Stimulated activated CD8-positive, alpha-beta memory T cell treated with anti-CD3 and anti-CD28 coated beads, Interleukin-15, amount 100 ng/mL, for 48 hours (primary cell): Measurements from ENCODE around the gene ZNF556.

Source experiments
- DNase-seq, 2 donors: peaks; one replicate each; pipeline ENCODE4 v3.0.0-alpha.2; 2020; ENCODE audit warnings: low read depth in 2 of 2

The ZNF556 gene

DNA sequence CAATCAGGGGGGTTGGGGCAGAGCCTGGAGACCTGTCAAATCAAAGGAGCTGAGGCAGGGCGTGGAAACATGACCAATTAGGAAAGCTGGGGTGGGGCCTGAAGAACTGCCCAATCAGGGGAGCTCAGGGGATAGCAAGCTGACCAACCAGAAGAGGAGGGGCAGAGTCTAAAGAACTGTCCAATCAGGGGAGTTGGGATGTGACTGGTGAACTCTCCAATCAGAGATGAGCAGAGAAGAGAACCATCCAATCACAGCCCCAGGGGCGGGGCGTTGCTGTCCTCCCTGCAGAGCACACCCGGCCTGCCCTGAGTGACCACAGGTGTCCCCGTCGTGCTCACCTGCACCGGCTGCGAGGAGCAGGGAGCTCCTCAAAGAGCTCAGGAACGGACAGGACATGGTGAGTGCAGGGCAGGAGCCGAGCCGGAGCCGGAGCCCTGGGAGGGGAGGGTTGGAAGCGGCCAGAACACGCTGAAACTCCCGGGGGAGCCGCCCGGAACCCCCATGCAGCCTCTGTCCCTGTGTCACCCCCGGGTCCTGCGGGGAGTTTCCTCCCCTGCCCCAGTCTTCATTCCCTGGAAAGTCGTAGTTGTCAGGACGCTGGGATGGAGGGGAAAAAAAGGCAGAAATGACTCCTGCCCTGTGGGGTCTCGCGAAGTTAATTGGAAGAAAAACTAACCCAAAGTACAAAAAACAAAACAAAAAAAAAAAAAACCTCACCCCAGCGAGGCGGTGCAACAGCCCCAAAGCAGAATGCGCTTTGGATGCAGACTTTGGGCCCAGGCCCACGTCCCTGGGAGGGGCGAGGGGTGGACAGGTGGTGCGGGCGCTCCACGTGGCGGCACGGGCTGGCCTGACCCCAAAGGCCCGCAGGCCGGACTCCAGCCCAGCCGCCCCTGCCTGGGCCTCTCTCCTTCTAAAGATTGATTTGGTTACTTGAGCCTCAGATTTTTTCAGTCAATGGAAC, at the start of gene ZNF556:
Gene ZNF556, plus strand, starts transcription at position 311 of the 967 bp plus-strand sequence. Its CDS starts 87 bp downstream, at position 398.
- no peak for DNase-seq

DNA sequence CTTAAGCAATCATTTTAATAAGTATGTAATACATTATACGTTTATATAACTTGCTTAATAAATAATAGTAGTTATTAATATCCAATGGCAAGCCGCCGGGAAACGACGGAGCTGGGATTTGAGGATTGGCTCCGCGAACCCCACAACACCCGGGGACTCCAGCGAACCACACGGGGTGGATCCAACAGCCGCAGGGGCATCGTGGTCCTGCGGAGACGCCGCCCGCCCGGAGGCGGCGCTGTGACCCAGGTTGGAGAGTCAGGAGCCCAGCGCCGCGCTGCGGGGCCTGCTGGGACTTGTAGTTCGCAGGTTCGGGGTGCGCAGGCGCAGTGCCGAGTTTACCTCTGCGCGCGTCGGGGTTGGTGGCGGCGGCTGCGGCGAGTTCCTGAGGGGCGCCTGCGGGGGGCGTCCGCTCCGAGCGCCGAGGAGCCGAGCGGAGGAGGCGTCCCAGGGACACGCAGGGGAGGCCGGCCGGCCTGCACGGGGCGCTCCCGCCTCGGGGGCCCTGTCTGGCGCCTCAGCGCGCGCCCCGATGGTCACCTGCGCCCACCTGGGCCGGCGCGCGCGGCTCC, 47.5 kb upstream of the ZNF556 start, which contains the start of gene ZNF554:
Gene ZNF554, plus strand, starts transcription at position 329 of the 572 bp plus-strand sequence. Its CDS starts 204 bp downstream, at position 533.
- peak; percentile 95 to 97 for DNase-seq

DNA sequence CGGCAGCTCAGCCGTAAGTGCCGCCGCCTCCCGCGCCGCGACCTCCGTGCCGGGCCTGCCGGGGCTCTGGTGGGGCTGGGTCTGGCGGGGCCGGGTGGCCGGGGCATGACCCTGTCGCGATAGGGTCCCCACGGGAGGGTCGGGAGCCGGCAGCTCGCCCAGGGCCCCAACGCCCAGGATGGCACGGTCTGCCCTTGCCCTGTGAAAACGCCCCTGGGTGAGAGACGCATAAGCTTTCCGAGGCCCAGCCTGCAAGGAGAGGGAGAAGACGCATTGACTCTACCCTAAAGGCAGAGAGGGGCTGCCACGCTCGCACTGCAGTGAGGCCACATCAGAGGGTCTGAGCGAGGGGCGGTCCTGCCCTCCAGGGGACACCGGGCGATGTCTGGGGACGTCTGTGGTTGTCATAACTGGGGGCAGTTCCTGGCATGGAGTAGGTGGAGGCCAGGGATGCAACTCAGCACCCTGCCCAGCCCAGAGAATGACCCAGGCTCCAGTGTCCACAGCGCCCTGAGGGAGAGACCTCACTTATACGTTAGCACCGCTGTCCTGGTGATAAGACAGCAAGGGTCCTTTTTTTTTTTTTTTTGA, 46.9 kb upstream of the ZNF556 start:
- no peak for DNase-seq

DNA sequence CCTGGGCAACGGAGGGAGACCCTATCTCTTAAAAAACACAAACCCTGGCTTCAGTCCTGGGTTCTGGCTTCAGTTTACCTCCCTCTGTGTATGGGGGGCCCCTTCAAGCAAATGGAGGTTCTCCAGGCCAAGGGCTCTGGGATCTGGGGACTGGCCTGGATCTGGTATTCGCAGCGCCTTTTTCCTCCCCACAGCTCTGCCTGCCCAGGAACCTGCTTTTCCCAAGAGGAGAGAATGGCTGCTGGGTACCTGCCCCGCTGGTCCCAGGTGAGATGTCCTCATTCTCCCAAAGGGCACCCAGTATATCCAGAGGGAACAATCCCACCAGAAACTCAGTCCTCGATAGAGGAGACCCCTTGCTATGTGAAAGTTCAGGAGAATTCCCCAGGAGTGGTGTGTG, 44.3 kb upstream of the ZNF556 start:
- DNase-seq, result no peak

DNA sequence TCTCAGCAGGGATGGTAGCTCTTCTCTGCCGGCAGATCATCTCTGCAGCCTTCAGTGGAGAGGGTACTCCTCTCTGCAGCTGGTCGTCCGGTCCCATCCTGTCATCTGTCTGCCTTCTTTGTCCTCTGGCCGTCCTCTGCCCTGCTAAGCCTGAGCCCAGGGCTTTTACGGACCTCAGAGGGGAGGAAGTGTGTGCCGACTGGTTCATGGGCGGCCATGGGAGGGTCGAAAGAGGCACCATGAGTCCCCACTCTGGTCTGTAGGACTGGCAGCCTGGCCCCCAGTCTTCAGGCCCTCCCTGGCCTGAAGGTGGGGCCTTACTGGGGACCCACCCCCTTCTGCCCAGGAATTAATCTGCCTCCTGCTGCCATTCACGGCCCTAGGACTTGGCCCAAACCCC, 43.5 kb upstream of the ZNF556 start:
- no peak for DNase-seq

DNA sequence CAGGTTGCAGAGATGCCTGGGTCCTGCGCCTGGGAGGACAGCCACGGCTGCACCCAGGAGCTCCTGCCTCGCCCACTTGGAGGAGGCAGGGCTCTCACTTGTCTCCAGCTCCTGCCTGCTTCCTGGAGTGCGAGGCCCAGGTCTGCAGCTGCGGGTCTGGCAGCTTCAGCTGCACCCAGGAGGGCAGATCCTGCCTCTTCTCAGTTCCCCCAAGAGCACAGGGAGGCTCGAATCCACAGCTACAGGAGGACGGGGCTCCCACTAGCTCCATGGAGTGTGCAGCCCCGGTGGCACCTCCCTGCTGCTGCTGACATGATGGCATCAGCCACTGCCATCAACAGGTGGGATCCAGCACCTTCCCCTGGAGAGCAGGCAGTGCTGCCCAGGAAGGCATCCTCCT, 43.0 kb upstream of the ZNF556 start:
- DNase-seq, result no peak

DNA sequence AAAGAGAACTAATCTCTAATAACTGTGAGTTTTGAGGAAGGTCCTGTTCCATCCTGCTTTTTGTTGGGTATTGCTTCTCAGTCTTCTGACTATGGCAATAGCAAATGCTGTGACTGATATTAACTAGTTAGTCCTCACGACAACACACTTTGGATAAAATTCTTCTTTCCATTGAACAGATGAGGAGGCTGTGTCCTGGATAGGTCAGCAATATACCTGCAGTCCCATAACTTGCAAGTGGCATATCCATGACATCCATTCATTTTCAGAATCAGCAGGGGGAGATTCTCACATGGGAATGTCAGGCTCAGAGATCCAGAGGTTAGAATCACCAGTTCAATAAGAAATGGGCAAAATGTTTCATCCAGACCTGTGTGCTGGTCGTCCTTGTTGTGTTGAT, 40.1 kb upstream of the ZNF556 start:
- DNase-seq, result no peak

DNA sequence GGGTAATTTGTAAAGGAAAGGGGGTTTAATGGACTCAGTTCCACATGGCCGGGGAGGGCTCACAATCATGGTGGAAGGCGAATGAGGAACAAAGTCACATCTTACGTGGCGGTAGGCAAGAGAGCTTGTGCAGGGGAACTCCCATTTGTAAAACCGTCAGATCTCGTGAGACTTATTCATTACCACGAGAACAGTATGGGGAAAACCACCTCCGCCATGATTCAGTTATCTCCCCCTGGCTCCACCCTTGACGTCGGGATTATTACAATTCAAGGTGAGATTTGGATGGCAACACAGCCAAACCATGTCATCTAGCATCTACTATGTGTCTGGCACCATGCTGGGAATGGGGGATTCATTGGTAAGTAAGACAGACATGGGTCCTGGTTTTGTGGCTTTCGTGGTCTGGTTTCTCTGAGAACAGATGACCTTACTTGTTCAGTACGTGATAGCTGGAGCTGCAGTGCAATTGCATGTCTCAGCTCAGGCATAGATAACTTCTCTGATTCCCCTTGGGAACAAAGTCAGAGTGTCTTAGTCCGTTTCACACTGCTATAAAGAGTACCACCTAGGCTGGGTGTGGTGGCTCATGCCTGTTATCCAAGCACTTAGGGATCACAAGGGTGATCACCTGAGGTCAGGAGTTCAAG, 39.2 kb upstream of the ZNF556 start:
- DNase-seq, result no peak

DNA sequence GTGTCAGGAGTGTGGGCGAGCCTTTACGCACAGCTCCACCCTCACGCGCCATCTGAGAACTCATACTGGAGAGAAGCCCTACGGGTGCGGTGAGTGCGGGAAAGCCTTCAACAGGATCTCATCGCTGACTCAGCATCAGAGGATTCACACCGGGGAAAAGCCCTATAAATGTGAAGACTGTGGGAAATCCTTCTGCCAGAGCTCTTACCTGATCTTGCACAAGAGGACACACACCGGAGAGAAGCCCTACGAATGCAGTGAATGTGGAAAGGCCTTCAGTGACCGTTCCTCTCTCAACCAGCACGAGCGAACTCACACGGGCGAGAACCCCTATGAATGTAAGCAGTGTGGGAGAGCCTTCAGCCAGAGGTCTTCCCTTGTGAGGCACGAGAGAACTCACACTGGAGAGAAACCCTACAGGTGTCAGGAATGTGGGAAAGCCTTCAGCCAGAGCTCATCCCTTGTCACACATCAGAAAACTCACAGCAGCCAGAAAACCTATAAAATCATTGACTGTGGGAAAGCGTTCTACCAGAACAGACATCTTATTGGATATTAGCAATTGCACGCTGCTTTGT, 32.8 kb upstream of the ZNF556 start:
- DNase-seq, result no peak

DNA sequence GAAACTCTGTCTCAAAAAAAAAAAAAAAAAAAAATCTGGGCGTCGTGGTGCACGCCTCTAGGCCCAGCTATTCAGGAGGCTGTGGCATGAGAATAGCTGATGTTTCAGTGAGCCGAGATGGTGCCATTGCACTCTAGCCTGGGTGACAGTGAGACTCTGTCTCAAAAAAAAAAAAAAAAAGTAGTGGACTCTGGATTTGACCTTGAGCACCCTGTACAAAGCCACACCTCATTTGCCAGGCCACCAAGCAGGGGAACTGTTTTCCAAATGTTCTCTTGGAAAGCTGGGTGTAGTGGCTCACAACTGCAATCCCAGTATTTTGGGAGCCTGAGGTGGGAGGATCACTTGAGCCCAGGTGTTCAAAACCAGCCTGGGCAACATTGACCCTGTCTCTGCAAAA, 29.7 kb upstream of the ZNF556 start:
- no peak for DNase-seq

DNA sequence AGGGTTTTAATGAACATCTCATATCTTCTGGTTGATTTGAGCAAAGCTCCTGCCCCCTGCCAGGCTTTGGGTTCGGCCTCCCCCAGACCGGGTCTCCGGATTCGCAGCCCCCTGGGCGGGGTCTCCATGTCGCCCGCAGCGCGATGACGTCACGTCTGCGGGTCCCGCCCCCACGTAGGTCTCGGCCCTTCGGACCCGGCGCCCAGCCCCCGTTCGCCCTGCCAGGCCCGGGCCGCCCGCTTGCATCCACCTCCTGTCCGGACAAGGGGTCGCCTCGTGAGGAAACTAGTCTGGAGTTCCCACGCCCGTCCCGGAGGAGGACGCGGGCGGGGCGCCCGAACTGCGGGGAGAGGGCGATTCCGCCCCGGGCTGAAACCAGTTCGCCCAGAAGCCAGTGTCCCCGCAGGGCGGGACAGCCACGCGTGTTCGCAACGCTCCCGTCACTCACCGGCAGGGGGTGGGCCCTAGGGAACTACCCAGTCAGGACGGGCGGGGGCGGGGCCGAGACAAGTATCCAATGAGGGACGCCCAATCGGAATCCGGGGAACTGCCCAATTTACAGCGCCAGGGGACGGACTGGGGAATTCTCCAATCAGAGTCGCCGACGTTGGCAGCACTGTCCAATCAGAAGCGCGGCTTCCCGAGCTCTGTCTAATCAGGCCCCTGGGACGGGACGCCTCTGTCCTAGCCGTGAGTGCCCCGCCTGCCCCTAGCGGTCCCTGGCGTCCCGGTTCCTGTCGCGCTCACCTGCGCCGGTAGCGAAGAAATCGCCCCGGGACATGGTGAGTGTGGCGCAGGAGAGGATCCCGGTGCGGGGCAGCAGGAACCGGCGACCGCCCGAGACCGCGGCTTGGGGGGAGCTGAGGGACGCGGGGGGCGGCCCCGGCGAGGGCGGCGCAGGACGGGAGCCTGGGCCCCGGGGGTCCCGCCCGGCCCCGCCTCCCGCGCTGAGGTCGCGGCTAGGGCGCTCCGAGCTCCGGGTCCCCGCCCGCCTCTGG, 26.0 kb upstream of the ZNF556 start, which contains the start of gene ZNF555:
Gene ZNF555, plus strand, starts transcription at position 682 of the 998 bp plus-strand sequence. Its CDS starts 98 bp downstream, at position 780.
- peak; percentile 95 for DNase-seq

DNA sequence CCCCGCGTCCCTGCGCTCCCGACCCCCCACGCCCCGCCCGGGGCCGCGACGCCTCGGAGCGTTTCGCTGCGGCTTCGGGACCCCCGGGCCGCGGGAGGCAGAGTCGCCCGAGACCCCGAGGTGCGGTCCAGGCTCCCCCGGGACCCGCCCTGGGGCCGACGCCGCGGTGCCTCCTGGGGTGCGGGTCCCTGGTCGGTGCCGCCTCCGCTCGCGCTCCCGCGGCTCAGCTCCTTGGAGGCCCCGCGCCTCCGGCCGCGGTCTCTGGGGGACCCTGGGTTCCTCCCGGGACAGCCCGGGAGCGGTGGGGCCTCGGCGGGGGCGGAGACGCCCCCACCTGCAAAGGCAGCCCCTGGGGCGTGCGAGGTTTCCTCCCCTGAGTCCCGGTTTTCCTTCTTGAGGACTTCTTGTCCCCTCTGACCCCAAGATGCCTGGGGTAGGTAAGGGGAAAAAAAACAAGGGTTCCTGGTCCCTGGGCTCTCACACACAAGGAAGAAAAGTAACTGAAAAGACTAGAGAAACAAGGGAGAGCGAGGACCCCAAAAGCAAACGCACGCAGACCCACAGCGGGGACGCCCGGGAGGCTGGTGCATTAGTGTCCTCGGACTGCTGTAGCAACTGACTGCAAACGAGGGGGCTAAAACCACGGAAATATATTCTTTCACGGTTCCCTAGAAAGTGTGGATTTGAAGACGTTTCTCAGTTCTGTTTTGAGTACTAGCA, 25.1 kb upstream of the ZNF556 start:
- no peak for DNase-seq

DNA sequence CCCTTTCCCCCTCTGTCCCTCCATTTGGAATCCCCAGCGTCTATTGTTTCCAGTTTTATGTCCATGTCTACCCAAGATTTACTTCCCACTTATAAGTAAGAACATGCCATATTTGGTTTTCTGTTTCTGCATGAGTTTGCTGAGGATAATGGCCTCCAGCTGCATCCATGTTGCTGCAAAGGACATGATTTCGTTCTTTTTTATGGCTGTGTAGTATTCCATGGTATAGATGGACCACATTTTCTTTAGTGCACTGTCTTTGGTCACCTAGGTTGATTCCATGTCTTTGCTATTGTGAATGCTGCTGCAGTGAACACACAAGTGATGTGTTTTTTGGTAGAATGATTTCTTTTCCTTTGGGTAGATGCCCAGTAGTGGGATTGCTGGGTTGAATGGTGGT, 22.0 kb upstream of the ZNF556 start:
- DNase-seq, result no peak

DNA sequence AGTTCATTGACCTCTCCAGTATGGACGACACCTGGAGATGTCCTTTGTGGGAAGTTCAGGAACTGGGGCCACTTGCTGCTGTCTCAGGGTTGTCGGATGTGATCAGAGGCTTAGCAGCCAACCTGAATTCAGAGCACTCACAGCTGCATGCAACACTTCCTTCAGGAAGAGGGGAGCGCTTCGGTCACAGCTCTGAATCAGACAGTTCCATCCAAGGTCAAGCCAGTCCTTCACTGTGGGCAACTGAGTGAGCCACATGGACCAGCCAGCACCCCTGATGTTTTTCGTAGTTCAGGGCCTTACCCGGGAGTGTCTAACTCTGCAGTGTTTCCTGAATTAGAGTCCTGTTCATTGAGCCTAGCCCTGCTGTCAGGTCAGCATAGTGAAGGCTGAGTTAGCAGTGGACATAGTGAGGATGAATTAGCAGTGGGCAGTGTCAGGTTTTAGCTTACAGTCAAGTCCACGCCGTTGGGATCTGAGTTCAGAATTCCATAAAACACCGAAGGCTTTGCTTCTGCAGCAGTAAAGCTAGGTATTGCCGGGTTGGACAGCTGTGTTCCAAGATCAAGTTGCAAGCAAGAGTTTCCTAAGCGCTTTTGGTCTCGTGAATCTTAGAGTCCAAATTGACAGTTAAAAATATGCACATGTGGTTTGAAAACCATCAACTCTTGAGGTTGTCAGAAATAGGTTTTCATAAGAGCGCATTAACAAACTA, 20.8 kb upstream of the ZNF556 start:
- no peak for DNase-seq

DNA sequence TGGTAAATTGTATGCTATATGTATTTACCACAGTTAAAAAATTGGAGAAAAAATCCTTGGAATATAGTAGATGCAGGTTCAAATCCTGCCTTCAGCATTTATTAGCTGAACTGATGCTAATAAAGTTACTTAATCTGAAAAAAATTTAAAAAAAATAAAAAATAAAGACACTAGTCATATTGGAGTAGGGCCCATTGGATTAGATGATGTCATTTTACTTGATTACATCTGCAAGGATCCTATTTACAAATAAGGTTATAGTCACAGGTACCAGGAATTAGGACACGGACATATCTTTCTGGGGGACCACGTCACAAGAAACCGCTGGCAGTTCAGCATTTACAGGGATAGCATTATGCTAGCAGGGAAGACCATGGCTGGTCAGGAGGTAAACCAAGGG, 19.6 kb upstream of the ZNF556 start:
- no peak for DNase-seq

DNA sequence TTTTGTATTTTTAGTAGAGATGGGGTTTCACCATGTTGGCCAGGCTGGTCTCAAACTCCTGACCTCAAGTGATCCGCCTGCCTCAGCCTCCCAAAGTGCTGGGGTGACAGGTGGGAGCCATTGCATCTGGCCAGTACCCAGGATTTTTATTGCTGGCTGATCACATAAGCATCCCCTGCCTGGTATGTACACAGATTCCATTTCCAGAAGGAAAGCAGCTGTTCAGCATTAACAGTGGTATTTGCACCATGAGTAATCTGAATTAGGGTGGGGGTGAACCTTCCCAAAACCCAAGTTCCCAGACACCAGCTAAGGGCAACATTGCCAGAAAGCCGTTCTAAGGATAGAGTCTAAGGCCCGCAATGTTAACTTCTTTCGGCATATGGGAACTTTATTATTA, 18.5 kb upstream of the ZNF556 start:
- DNase-seq, result no peak

DNA sequence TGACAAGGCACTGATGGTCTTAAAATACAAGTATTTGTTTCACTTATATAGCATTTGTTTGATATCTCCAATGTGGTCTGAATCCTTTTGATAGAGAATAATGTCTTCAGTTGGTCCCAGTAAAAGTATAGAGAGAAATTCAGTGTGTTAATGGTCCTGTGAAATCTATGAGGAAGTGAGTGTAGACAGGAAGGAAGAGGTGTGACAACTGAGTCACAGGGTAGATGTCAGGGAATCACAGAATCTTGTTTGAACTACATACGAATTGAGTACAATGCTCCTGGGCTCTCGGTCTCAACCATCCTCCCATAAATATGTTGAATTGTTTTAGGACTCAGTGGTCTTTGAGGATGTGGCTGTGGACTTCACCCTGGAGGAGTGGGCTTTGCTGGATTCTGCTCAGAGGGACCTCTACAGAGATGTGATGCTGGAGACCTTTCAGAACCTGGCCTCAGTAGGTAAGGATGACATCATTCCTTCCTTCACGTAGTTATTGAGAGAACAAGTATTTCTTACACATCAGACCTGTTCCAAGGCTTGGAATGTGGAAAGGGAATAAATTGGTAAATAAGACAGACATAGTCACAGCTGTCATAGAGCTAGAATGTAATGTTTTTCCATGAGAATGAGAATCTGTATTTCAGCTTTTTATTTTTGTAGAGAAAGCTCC, 16.7 kb upstream of the ZNF556 start:
- DNase-seq, result no peak

DNA sequence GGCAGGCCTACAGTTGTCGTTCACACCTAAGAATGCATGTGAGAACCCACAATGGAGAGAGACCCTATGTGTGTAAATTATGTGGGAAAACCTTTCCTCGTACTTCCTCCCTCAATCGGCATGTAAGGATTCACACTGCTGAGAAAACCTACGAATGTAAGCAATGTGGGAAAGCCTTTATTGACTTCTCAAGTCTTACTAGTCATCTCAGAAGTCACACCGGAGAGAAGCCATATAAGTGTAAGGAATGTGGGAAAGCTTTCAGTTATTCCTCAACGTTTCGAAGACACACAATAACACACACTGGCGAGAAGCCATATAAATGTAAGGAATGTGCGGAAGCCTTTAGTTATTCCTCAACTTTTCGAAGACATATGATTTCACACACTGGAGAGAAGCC, 14.5 kb upstream of the ZNF556 start:
- DNase-seq, result no peak
